Neural cell (in vitro differentiated cells): ENCODE results near the gene TRIM10.

Source experiments
- EZH2 ChIP-seq: fragments of 200-600, 300-800 bp; shearing (Covaris generic), sonication (generic); IDR thresholded peaks from 2 replicates; pipeline ENCODE4 v1.6.1; 2014; ENCODE audit warnings: antibody characterized with exemption, low read length, borderline replicate concordance, mild to moderate bottlenecking; ENCODE audit not compliant: insufficient read depth, poor library complexity, severe bottlenecking
- POLR2AphosphoS5 ChIP-seq: IDR thresholded peaks from 2 replicates; pipeline ENCODE4 v1.6.1; 2012

DNA sequence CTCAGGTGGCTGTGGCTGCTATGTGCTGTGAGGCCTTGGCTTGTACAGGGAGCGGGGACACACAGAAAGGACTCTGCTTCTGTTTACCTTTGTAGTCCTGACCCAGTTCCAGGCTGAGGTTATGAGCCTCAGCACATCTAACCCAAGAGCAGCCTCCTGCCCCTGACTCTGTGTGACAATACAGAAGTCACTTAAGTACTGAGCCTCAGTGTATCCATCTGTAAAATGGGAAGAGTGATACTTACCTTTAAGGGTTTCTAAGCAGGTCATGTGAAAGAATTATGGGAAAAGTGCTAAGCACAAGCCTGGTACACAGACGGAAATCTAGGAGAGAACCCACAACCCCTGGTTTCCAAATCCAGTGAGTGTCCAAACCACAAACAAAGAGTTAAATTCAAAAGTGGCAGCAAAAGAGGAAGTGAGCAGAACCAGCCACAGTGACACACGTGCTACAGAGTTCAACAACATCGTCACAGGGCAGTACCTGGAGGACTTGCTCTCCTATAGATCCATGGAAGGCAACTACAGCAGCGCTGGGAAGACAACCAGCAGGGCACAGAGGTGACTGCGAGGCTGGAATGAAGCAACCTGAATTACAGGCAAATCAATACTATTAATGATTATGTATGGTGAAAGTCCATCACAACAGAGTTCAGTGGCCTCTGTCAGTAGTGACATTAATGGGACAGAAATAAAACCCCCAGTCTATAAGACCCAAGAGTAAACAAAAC, 39.7 kb upstream of the TRIM10 start:
- no peak for TF ChIP-seq POLR2AphosphoS5
- no peak for TF ChIP-seq EZH2
